HG02943 (cell line): ENCODE data around the gene TMEM217.
"Not testable (repeated sequence)": the region's sequence is repeated elsewhere in the genome, so short reads cannot be mapped to it uniquely, and the experiment has no call there.

Source experiments
- ATAC-seq: cut with Tn5 transposase; IDR thresholded peaks from one replicate; pipeline ENCODE4 v1.9.1; 2021; ENCODE audit warnings: mild to moderate bottlenecking, low read depth, moderate library complexity; ENCODE audit not compliant: unreplicated experiment

TMEM217 gene

GRCh38 chr6:37190159-37190535, 67.8 kb downstream of the TMEM217 start:
- no peak for ATAC-seq

GRCh38 chr6:37188962-37189510, 68.9 kb downstream of the TMEM217 start:
- no peak for ATAC-seq

GRCh38 chr6:37187321-37188022, 70.5 kb downstream of the TMEM217 start:
- ATAC-seq = no peak

- not testable (repeated sequence) for ATAC-seq
These were observed 71.8 kb downstream of the TMEM217 start for GRCh38 chr6:37185949-37186720.

GRCh38 chr6:37182736-37183590, 75.0 kb downstream of the TMEM217 start:
- no peak for ATAC-seq

- ATAC-seq = not testable (repeated sequence)
These were observed 77.3 kb downstream of the TMEM217 start for GRCh38 chr6:37180610-37181009.

- no peak for ATAC-seq
These were observed 77.9 kb downstream of the TMEM217 start for GRCh38 chr6:37180075-37180474.

GRCh38 chr6:37177935-37178517, 79.9 kb downstream of the TMEM217 start:
- no peak for ATAC-seq

GRCh38 chr6:37177077-37177934, 80.6 kb downstream of the TMEM217 start:
- ATAC-seq = no peak

GRCh38 chr6:37176268-37177076, 81.5 kb downstream of the TMEM217 start:
- ATAC-seq = no peak

- no peak for ATAC-seq
These were observed 82.3 kb downstream of the TMEM217 start for GRCh38 chr6:37175332-37176267.

- no peak for ATAC-seq
These were observed 83.2 kb downstream of the TMEM217 start for GRCh38 chr6:37174515-37175331.

- no peak for ATAC-seq
These were observed 83.8 kb downstream of the TMEM217 start for GRCh38 chr6:37174196-37174514.

GRCh38 chr6:37173493-37174195, 84.3 kb downstream of the TMEM217 start:
- ATAC-seq = no peak

GRCh38 chr6:37172912-37173492, 84.9 kb downstream of the TMEM217 start:
- no peak for ATAC-seq
